Vagina (tissue), 2 donors: ENCODE data around the gene CROT.

Experiments
- CTCF ChIP-seq, 3 experiments: fragments of 450-650 bp in 2 of 3; fragments of 200-600 bp in 1 of 3; sonication (generic) in 1 of 3; IDR thresholded peaks; one replicate each; pipeline ENCODE4 v1.5.1; 2017 to 2019; ENCODE audit warnings: antibody characterized with exemption in 3 of 3, mild to moderate bottlenecking in 2 of 3, moderate library complexity in 2 of 3
- POLR2A ChIP-seq, 2 donors: fragments of 450-650 bp; IDR thresholded peaks; one replicate each; pipeline ENCODE4 v1.6.1; 2017; ENCODE audit warnings: antibody characterized with exemption in 2 of 2, mild to moderate bottlenecking in 2 of 2, moderate library complexity in 2 of 2
- POLR2AphosphoS5 ChIP-seq, 2 donors: sonication (generic); formaldehyde crosslinking; IDR thresholded peaks; one replicate each; pipeline ENCODE4 v1.9.0; 2017; ENCODE audit warnings: antibody characterized with exemption in 2 of 2, mild to moderate bottlenecking in 2 of 2, low read depth in 1 of 2; ENCODE audit not compliant: insufficient read depth in 1 of 2

- no peak for TF ChIP-seq CTCF (IDR thresholded peaks at IDR 0.05)
- no peak for TF ChIP-seq POLR2A (IDR thresholded peaks at IDR 0.05)
- no peak for TF ChIP-seq POLR2AphosphoS5 (IDR thresholded peaks at IDR 0.05; ENCODE audit: insufficient read depth in 1 of 2, low read depth in 1 of 2)
These were observed 8.1 kb upstream of the CROT start for GRCh38 chr7:87337331-87337730.
